Germinal center (tissue), 1 donor: ENCODE data around the gene KIF1C.
"Not testable (repeated sequence)": the region's sequence is repeated elsewhere in the genome, so short reads cannot be mapped to it uniquely, and the experiment has no call there.

ENCODE experiments used
- DNase-seq: peaks from one replicate; pipeline ENCODE4 v3.0.0; 2012; ENCODE audit warnings: mixed read lengths, low spot score

Gene KIF1C

GRCh38 chr17:5045496-5045895 is 47.7 kb downstream of the KIF1C start:
- no peak for DNase-seq

- DNase-seq, result no peak
Observed at GRCh38 chr17:5047446-5047845, 49.7 kb downstream of the KIF1C start.

GRCh38 chr17:5049314-5049841 is 51.6 kb downstream of the KIF1C start:
- no peak for DNase-seq

GRCh38 chr17:5050278-5050677 is 52.5 kb downstream of the KIF1C start:
- DNase-seq, result no peak

- DNase-seq, result no peak
Observed at GRCh38 chr17:5055543-5055942, 57.8 kb downstream of the KIF1C start.

- no peak for DNase-seq
Observed at GRCh38 chr17:5065227-5065744, 67.5 kb downstream of the KIF1C start.

- DNase-seq, result no peak
Observed at GRCh38 chr17:5068236-5068635, 70.5 kb downstream of the KIF1C start.

GRCh38 chr17:5069724-5070123 is 72.0 kb downstream of the KIF1C start:
- no peak for DNase-seq

- DNase-seq, result not testable (repeated sequence)
Observed at GRCh38 chr17:5075472-5075871, 77.7 kb downstream of the KIF1C start.

- DNase-seq, result not testable (repeated sequence)
Observed at GRCh38 chr17:5077275-5077674, 79.5 kb downstream of the KIF1C start.

GRCh38 chr17:5077781-5078105 is 80.0 kb downstream of the KIF1C start:
- DNase-seq, result no peak
